Measurements from ENCODE around the gene LHX2. TPM values are rescaled to one million over a fixed set of nuclear protein-coding genes. Genes with fewer than 3 reads are reported as not detected.

LHX2 gene
- total RNA-seq, 2 donors from 2014 or later = not detected

DNA sequence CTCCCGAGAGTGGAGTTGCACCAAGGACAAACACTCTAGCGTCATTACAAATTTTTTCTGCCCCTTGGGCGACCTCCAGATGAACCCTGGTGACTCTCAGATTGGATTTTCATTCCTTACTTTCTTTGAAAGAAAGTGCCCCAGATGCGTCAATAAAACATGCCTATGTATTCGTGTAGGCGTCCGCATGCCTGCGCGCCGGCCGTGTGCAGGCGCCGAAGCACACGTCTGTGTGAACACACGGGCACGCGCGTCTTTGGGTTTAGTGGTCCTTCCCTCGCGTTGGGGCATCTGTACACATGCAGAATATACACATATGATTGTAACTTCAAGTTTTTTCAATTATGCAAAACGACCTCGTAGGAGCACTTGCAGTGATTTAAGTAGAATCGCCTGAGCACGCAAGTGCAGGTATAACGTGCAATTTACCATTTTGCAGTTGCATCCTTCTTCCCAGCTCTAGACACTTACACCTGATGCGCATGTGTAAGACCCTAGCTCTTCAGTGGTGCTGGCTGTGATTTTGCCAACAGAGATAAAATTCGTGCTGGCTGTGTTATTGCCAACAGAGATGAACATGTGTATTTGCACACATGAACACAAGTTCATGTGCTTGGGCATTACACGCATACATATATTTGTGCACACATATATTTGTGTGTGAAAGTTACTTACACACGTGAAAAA lies 1.9 kb upstream of the LHX2 start:
- intact Hi-C loops (cut with DNase I) = no loop called here
- TF ChIP-seq POLR2A (IDR thresholded peaks at IDR 0.05) (no peak), CTCF (IDR thresholded peaks at IDR 0.05) (no peak)
- Histone ChIP-seq H3K9me3 (no peaks in the 10 kb centered on the region), H3K36me3 (replicated peaks in 1 of 2; ENCODE audit: insufficient read depth in 1 of 2, low read depth in 2 of 2) (no peaks in the 10 kb centered on the region), H3K27me3 (peaks cover 0 to 72% of the 10 kb centered on the region in 2 donors), H3K4me1 (peaks cover 37% of the 10 kb centered on the region), H3K4me3 (no peak overlapping the region), H3K27ac (no peak overlapping the region)
- ATAC-seq (no peak), DNase-seq (no peak)
- 5 to 6% methylated on average over 20 to 29 of the region's 29 CpGs for WGBS, 2 donors

DNA sequence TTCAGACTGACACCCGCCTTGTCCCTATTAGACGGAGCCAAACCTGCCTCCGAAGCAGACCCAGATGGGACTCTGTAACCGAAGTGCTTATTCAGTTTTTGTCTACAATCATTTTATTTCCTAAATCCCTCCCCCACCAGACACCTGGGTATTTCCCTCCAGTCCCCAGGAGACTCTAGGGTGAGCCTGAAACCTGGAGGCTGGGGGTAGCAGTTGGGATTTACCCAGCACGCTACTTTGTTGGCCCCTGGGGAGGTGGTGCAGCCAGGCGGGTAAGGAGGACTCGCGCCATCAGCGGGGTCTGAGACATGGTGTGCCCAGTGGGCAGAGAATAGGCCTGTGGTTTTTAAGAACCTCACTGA lies 1.3 kb upstream of the LHX2 start:
- Histone ChIP-seq H3K4me3 (no peak overlapping the region), H3K9me3 (no peaks in the 10 kb centered on the region), H3K4me1 (peaks cover 40% of the 10 kb centered on the region), H3K36me3 (replicated peaks in 1 of 2; ENCODE audit: insufficient read depth in 1 of 2, low read depth in 2 of 2) (no peaks in the 10 kb centered on the region), H3K27ac (no peak overlapping the region), H3K27me3 (peaks cover 0 to 76% of the 10 kb centered on the region in 2 donors)
- 13 to 15% methylated on average over 9 of the region's 9 CpGs for WGBS, 2 donors
- no peak for DNase-seq
- TF ChIP-seq POLR2A (IDR thresholded peaks at IDR 0.05) = no peak
- TF ChIP-seq CTCF (IDR thresholded peaks at IDR 0.05) = no peak
- intact Hi-C loops (cut with DNase I) = no loop called here
- no peak for ATAC-seq

DNA sequence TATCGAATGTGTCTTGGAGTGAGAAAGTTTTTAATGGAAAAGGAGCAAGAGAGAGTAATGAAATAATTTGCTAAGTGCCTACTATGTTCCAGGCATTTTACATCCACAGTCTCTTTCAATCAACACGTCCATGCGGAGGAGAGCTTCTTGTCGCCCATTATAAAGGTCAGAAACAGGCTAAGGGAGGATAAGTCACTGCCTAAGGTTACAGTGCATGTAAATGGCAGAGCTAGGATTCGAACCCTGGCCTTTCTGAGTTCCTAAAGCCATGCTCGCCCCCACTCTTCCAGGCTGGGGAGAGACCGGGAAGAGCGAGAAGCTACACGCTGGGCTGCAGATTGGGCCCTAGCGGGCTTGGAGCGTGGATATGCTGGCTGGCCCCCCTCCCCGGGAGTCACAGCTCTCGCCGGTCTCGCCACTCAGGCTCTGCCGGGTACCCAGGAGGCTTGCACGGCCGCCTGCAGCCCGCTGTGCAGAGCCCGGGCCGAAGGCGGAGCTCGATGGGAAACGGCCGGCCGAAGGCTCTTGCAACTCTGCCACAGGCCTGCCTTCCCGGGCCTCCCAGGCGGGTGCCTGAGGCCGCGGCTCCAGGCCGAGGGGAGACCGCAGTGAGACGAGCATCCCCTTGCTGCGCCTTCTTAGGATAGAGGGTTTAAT lies 775 bp upstream of the LHX2 start:
- peaks cover 45% of the 10 kb centered on the region for H3K4me1 ChIP-seq
- DNase-seq (no peak), ATAC-seq (no peak)
- WGBS, 2 donors = 4 to 14% methylated on average over 5 to 34 of the region's 34 CpGs
- TF ChIP-seq CTCF (IDR thresholded peaks at IDR 0.05) (no peak), POLR2A (IDR thresholded peaks at IDR 0.05) (no peak)
- no peaks in the 10 kb centered on the region for H3K36me3 ChIP-seq (replicated peaks in 1 of 2; ENCODE audit: insufficient read depth in 1 of 2, low read depth in 2 of 2)
- no peak overlapping the region for H3K27ac ChIP-seq
- H3K9me3 ChIP-seq = no peaks in the 10 kb centered on the region
- no peak overlapping the region for H3K4me3 ChIP-seq
- intact Hi-C loops (cut with DNase I) = no loop called here
- H3K27me3 ChIP-seq = peaks cover 0 to 79% of the 10 kb centered on the region in 2 donors

DNA sequence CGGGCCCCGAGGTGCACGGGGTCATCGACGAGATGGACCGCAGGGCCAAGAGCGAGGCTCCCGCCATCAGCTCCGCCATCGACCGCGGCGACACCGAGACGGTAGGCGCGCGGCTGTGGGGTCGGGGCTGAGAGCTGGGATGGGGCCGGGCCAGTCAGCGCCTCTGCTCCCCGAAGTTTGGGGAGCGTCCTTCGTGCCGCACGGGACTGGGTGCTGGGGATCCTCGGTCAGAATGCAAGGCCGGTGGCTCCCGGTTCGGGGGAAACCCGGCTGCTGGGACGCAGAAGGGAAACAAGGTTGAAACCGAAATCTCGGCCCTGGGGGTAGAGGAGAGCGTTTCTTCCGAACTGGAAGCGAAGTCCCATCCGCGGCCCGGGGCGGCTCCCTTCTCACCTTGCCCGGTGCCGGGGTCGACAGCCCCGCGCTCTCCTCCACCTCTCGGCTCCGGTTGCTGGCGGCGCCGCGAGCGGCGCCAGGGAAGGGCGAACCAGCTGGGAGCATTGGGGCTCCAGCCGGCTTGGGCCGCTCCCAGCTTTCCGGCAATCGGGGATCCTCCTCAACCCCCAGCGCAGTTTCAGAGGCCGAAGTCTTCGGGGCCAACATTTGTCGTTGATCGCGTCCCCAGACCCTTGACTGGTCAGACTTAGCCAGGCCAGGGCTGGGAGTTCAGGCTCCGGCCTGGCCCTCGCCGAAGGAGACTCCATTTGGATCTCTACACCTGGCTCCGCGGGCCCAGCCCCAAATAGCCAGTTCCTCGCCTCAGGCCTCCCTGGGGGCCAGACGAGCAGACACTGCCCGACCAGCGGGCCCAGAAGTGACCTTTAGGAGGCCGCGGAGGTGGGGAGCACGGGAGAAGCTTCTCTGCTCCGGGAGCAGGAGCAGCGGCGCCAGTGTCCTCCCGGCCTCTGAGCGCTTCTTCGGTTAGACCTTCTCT lies 1.1 kb downstream of the LHX2 start:
- Histone ChIP-seq H3K27ac (no peak overlapping the region), H3K9me3 (no peaks in the 10 kb centered on the region), H3K4me1 (peaks cover 60% of the 10 kb centered on the region), H3K27me3 (peaks cover 0 to 80% of the 10 kb centered on the region in 2 donors), H3K36me3 (replicated peaks in 1 of 2; ENCODE audit: insufficient read depth in 1 of 2, low read depth in 2 of 2) (no peaks in the 10 kb centered on the region), H3K4me3 (no peak overlapping the region)
- DNase-seq (no peak), ATAC-seq (no peak)
- WGBS, 2 donors = 4 to 10% methylated on average over 2 to 83 of the region's 83 CpGs
- TF ChIP-seq CTCF (IDR thresholded peaks at IDR 0.05) = no peak
- no peak for TF ChIP-seq POLR2A (IDR thresholded peaks at IDR 0.05)
- intact Hi-C loops (cut with DNase I) = no loop called here
